SH-SY5Y (cell line): Measurements from ENCODE around the gene SYNE3.

Source experiments
- GATA2 ChIP-seq: IDR thresholded peaks from 2 replicates; pipeline ENCODE4 v1.6.1; 2011; ENCODE audit warnings: mild to moderate bottlenecking, low read depth, low read length
- GATA3 ChIP-seq: IDR thresholded peaks from 2 replicates; pipeline ENCODE4 v1.6.1; 2011; ENCODE audit warnings: low read depth, mild to moderate bottlenecking, low read length, moderate library complexity

The SYNE3 gene, protein sequence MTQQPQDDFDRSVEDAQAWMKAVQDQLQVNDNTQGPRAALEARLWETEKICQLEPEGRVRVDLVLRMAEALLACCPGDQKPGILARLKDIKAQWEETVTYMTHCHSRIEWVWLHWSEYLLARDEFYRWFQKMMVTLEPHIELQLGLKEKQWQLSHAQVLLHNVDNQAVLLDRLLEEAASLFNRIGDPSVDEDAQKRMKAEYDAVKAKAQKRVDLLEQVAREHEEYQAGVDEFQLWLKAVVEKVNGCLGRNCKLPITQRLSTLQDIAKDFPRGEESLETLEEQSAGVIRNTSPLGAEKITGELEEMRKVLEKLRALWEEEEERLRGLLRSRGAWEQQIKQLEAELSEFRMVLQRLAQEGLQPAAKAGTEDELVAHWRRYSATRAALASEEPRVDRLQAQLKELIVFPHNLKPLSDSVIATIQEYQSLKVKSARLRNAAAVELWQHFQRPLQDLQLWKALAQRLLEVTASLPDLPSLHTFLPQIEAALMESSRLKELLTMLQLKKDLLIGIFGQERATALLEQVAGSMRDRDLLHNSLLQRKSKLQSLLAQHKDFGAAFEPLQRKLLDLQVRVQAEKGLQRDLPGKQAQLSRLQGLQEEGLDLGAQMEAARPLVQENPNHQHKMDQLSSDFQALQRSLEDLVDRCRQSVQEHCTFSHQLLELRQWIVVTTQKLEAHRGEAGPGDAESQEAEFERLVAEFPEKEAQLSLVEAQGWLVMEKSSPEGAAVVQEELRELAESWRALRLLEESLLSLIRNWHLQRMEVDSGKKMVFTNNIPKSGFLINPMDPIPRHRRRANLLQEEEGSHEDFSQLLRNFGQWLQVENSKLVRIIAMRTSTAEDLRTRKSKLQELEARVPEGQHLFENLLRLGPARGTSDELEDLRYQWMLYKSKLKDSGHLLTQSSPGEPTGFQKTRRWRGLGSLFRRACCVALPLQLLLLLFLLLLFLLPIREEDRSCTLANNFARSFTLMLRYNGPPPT

GRCh38 chr14:95516554-95517181 lies at the start of gene SYNE3:
Gene SYNE3 (minus strand): TSS chr14:95516650. CDS start chr14:95475821, 40,829 bp downstream.
- TF ChIP-seq GATA2 = no peak
- no peak for TF ChIP-seq GATA3

DNA sequence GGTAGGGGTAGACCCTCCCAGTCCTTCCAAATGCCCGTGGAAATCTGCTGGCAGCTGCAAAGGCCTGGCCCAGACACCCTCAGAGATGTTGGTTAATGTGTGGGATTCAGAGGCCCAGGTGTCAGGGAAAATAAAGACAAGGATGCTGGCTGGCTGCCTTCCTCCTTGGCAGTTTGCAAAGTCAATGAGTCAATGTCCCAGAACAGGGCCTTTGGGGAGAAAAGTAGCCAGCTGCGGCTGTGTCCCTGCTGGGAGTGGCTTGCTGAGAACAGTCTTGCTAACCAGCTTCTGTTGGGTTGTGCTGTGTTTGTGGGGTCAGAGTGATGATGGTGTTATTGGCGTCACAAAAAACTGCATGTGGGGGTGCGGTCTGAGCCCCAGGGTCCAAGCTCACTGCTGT lies 47.6 kb upstream of the SYNE3 start:
- TF ChIP-seq GATA3 = no peak
- TF ChIP-seq GATA2 = no peak

DNA sequence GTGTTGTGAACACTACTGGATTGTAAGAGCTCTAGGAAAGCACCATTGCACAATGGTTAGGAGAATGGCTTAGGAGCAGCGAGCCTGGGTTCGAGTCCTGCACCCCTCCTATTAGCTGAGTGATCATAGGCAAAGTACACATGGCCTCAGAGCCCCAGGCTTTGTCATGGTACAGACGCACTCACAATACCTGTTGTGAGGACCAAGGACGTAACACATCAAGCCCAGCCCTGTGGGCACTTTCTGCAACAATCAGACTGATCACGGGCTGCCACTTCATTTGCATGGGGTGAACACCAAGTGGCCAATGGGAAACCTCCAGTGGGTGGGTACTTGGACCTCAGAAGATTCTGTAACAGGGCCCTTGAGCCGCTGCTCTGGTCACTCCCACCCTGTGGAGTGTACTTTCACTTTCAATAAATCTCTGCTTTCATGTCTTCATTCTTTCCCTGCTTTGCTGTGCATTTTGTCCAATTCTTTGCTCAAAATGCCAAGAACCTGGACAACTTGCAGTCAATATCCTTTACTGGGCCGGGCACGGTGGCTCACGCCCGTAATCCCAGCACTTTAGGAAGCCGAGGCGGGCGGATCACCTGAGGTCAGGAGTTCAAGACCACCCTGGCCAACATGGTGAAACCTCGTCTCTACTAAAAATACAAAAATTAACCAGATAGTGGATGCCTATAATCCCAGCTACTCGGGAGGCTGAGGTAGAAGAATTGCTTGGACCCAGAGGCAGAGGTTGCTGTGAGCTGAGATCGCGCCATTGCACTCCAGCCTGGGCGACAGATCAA lies 46.6 kb upstream of the SYNE3 start:
- TF ChIP-seq GATA2 = no peak
- no peak for TF ChIP-seq GATA3

GRCh38 chr14:95561001-95561412 lies 44.6 kb upstream of the SYNE3 start:
- TF ChIP-seq GATA2 = no peak
- no peak for TF ChIP-seq GATA3

DNA sequence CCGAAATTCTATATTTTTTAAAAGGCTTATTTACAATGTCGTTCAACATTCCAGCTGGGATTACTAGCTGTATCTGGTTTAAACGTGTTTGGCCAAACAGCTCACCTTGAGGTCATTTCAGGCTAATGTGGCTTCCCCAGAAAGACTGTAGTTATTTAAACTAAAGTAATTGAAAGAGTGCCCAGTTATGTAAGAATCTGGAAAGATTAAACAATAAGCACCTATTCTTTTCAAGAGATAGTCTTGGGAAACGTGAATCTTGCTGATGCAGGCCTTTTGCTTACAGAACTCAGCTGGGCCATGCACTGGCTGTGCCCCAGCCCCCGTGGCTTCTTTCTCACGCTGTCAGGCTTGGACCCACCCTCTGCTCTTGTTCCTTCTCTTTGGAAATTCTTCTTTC lies 42.8 kb upstream of the SYNE3 start:
- TF ChIP-seq GATA2 (no peak), GATA3 (no peak)

- TF ChIP-seq GATA2 = no peak
- TF ChIP-seq GATA3 = no peak
These were observed 41.4 kb upstream of the SYNE3 start for GRCh38 chr14:95557832-95558231.

- TF ChIP-seq GATA2 = no peak
- no peak for TF ChIP-seq GATA3
These were observed 40.8 kb upstream of the SYNE3 start for GRCh38 chr14:95557291-95557690.

- TF ChIP-seq GATA3 (no peak), GATA2 (no peak)
These were observed 38.6 kb upstream of the SYNE3 start for GRCh38 chr14:95555053-95555452.

DNA sequence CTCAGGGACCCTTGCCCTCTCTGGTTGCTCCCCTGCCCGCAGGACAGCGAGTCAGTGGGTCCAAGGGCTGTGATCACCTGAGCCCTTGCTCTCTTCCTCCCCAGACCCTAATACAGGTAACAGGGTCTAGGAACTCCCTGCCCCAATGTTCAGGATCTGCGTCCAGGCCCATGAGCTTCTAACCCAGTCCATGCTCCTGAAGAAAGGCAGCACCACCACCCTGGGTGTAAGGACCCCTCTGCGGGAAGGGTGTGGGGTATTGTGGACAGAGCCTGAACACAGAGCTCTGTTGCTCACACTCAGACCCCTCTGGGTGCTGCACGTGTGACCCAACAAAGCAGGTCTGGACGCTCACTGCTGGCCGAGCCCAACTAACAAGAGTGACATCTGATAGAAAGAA lies 36.7 kb upstream of the SYNE3 start:
- TF ChIP-seq GATA2 (no peak), GATA3 (no peak)

DNA sequence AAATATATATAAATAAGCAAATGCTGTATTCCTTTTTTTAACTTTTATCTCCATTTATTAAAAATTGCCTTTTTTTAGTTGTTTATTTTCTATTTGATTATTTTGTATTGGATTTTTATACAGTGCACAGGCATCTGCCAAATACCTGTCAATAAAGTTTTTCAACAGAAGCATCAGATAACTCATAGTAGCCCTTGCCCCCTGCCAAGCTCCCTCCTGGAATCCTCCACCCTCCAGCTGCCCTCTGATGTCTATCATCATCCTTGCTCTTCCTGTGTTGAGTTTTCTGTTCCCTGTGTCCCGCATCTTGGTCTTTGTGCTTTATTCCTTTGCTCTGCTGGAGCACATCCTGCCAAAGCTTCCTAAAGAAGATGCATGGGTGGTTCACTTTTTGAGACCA lies 35.0 kb upstream of the SYNE3 start:
- no peak for TF ChIP-seq GATA2

- no peak for TF ChIP-seq GATA2
- TF ChIP-seq GATA3 = no peak
These were observed 33.5 kb upstream of the SYNE3 start for GRCh38 chr14:95549656-95550585.

GRCh38 chr14:95548328-95548929 lies 32.0 kb upstream of the SYNE3 start:
- no peak for TF ChIP-seq GATA2
- no peak for TF ChIP-seq GATA3
